Measurements from ENCODE around the gene HYKK. TPM values are rescaled to one million over a fixed set of nuclear protein-coding genes. Genes with fewer than 3 reads are reported as not detected.

HYKK gene
- total and polyA plus RNA-seq, 2 of the 8 experiments (the other 6 are each of a cell fraction or from before 2014, with no cell fraction given): 2.0 to 3.7 TPM

DNA sequence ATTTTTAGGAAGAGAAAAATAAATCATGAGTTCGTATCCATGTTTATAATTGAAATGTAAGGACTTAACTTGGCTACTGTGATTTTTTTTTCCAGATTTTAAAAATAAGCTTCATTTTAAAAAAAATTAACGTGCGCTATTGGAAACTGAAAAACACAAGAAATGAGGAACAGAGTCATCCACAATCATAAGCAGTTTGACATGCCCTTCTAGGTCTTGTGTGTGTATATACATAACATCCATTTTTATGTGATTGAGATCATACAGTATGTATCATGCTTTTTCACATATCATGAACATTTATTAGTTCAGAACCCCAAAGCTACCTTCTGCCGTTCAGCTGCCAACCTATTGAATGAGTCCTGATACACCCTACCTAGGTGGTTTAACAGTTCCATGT, 46.6 kb upstream of the HYKK start (continued):
- TF ChIP-seq CHD7 (IDR thresholded peaks at IDR 0.05; ENCODE audit: insufficient replicate concordance, low read length): no peak
- TF ChIP-seq BCL11A (IDR thresholded peaks at IDR 0.05; ENCODE audit: low read depth in 2 of 2, low read length in 2 of 2): no peak
- no peak for TF ChIP-seq TEAD4 (IDR thresholded peaks at IDR 0.05; ENCODE audit: low read depth, low read length)
- TF ChIP-seq FOSL1 (IDR thresholded peaks at IDR 0.05; ENCODE audit: insufficient read depth, low read depth, low read length): no peak
